Stomach (tissue), 4 donors: Measurements from ENCODE around the gene TBP.

Source experiments
- EP300 ChIP-seq: sonication (generic); formaldehyde crosslinking; IDR thresholded peaks from one replicate; pipeline ENCODE4 v1.6.1; 2017; ENCODE audit warnings: antibody characterized with exemption
- POLR2A ChIP-seq, 4 donors: fragments of 450-650 bp; IDR thresholded peaks; one replicate each; pipeline ENCODE4 v1.6.1; 2016; ENCODE audit warnings: antibody characterized with exemption in 4 of 4, control low read depth in 2 of 4, mild to moderate bottlenecking in 1 of 4, moderate library complexity in 1 of 4

DNA sequence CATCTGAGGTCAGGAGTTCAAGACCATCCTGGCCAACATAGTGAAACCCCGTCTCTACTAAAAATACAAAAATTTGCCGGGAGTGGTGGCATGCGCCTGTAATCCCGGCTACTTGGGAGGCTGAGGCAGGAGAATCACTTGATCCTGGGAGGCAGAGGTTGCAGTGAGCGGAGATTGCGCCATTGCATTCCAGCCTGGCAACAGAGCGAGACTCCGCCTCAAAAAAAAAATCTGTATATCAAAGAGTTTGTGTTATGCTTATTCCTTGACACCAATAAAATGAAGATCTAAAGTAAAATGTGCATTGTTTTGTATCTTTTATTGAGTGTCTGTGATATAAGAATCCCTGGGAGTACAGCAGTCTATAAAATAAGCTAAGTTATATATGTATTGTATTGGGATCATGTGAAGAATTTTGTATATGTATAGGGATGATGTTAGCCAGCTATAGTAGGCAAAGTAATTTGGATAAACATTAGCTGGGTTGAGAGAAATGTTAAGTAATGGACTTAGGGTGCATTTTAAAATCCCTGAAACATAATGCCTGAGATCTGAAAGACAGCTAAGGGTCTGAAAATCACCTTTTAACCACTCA, 10.9 kb downstream of the TBP start:
- TF ChIP-seq POLR2A (IDR thresholded peaks at IDR 0.05) (no peak), EP300 (no peak)
